ENCODE data around the gene CDK5RAP2.

CDK5RAP2 gene

GRCh38 chr9:120482424-120483186, 97.4 kb downstream of the CDK5RAP2 start:
- TF ChIP-seq GATA2 (IDR thresholded peaks at IDR 0.05; ENCODE audit: low read depth, low read length) (no peak), GATA3 (IDR thresholded peaks at IDR 0.05; ENCODE audit: low read depth, low read length) (no peak)

GRCh38 chr9:120481846-120482245, 98.1 kb downstream of the CDK5RAP2 start:
- TF ChIP-seq GATA3 (IDR thresholded peaks at IDR 0.05; ENCODE audit: low read depth, low read length) (no peak), GATA2 (IDR thresholded peaks at IDR 0.05; ENCODE audit: low read depth, low read length) (no peak)

GRCh38 chr9:120481248-120481647, 98.7 kb downstream of the CDK5RAP2 start:
- TF ChIP-seq GATA2 (IDR thresholded peaks at IDR 0.05; ENCODE audit: low read depth, low read length) (no peak), GATA3 (IDR thresholded peaks at IDR 0.05; ENCODE audit: low read depth, low read length) (no peak)

- TF ChIP-seq GATA2 (IDR thresholded peaks at IDR 0.05; ENCODE audit: low read depth, low read length) (no peak), GATA3 (IDR thresholded peaks at IDR 0.05; ENCODE audit: low read depth, low read length) (no peak)
Observed at GRCh38 chr9:120480707-120481106, 99.3 kb downstream of the CDK5RAP2 start.

- TF ChIP-seq GATA3 (IDR thresholded peaks at IDR 0.05; ENCODE audit: low read depth, low read length) (no peak), GATA2 (IDR thresholded peaks at IDR 0.05; ENCODE audit: low read depth, low read length) (no peak)
Observed at GRCh38 chr9:120478208-120478607, 101.8 kb downstream of the CDK5RAP2 start.

- TF ChIP-seq GATA2 (IDR thresholded peaks at IDR 0.05; ENCODE audit: low read depth, low read length) = no peak
- no peak for TF ChIP-seq GATA3 (IDR thresholded peaks at IDR 0.05; ENCODE audit: low read depth, low read length)
Observed at GRCh38 chr9:120477534-120478001, 102.4 kb downstream of the CDK5RAP2 start.

GRCh38 chr9:120475341-120475740, 104.6 kb downstream of the CDK5RAP2 start:
- TF ChIP-seq GATA3 (IDR thresholded peaks at IDR 0.05; ENCODE audit: low read depth, low read length) (no peak), GATA2 (IDR thresholded peaks at IDR 0.05; ENCODE audit: low read depth, low read length) (no peak)

- TF ChIP-seq GATA3 (IDR thresholded peaks at IDR 0.05; ENCODE audit: low read depth, low read length) (no peak), GATA2 (IDR thresholded peaks at IDR 0.05; ENCODE audit: low read depth, low read length) (no peak)
Observed at GRCh38 chr9:120474591-120475243, 105.2 kb downstream of the CDK5RAP2 start.

GRCh38 chr9:120473608-120474007, 106.4 kb downstream of the CDK5RAP2 start:
- TF ChIP-seq GATA3 (IDR thresholded peaks at IDR 0.05; ENCODE audit: low read depth, low read length) = no peak

GRCh38 chr9:120465685-120466407, 114.1 kb downstream of the CDK5RAP2 start:
- TF ChIP-seq GATA3 (IDR thresholded peaks at IDR 0.05; ENCODE audit: low read depth, low read length) (no peak), GATA2 (IDR thresholded peaks at IDR 0.05; ENCODE audit: low read depth, low read length) (no peak)

GRCh38 chr9:120464887-120465421, 115.0 kb downstream of the CDK5RAP2 start:
- no peak for TF ChIP-seq GATA3 (IDR thresholded peaks at IDR 0.05; ENCODE audit: low read depth, low read length)
- TF ChIP-seq GATA2 (IDR thresholded peaks at IDR 0.05; ENCODE audit: low read depth, low read length) = no peak

- TF ChIP-seq GATA2 (IDR thresholded peaks at IDR 0.05; ENCODE audit: low read depth, low read length) (no peak), GATA3 (IDR thresholded peaks at IDR 0.05; ENCODE audit: low read depth, low read length) (no peak)
Observed at GRCh38 chr9:120464176-120464886, 115.6 kb downstream of the CDK5RAP2 start.

GRCh38 chr9:120463765-120464164, 116.2 kb downstream of the CDK5RAP2 start:
- no peak for TF ChIP-seq GATA2 (IDR thresholded peaks at IDR 0.05; ENCODE audit: low read depth, low read length)
- no peak for TF ChIP-seq GATA3 (IDR thresholded peaks at IDR 0.05; ENCODE audit: low read depth, low read length)

- TF ChIP-seq GATA3 (IDR thresholded peaks at IDR 0.05; ENCODE audit: low read depth, low read length) (no peak), GATA2 (IDR thresholded peaks at IDR 0.05; ENCODE audit: low read depth, low read length) (no peak)
Observed at GRCh38 chr9:120456218-120456617, 123.7 kb downstream of the CDK5RAP2 start.

Data from SH-SY5Y (cell line).